K562 (cell line): Measurements from ENCODE around the gene LOC128125822.

Experiments used
- ARID3B ChIP-seq: fragments of 250-450 bp; sonication (Bioruptor Pico); IDR thresholded peaks from 2 replicates; pipeline ENCODE4 v1.4.0; 2020; ENCODE audit warnings: borderline replicate concordance
- CXXC5 ChIP-seq: fragments of 250-450 bp; sonication (Bioruptor Pico); IDR thresholded peaks from 2 replicates; pipeline ENCODE4 v1.8.0; 2022; ENCODE audit warnings: inconsistent platforms, mild to moderate bottlenecking, moderate library complexity
- E2F3 ChIP-seq: fragments of 250-450 bp; sonication (Bioruptor Pico); IDR thresholded peaks from 2 replicates; pipeline ENCODE4 v1.4.0; 2020; ENCODE audit warnings: mild to moderate bottlenecking
- ESRRB ChIP-seq: fragments of 250-450 bp; sonication (Bioruptor Pico); IDR thresholded peaks from 2 replicates; pipeline ENCODE4 v1.5.0; 2020; ENCODE audit warnings: mild to moderate bottlenecking, moderate library complexity, borderline replicate concordance
- ETV1 ChIP-seq: fragments of 450-650 bp; conservative IDR thresholded peaks from 2 replicates; pipeline ENCODE4 v1.6.1; 2016; ENCODE audit warnings: missing genetic modification characterization, control low read depth, low read depth, missing compliant biosample characterization
- HDAC6 ChIP-seq: IDR thresholded peaks from 2 replicates; pipeline ENCODE4 v1.6.1; 2012; ENCODE audit warnings: low read depth, mild to moderate bottlenecking, control low read depth, inconsistent platforms, low read length, moderate library complexity
- JUNB ChIP-seq: fragments of 450-650 bp; formaldehyde crosslinking; conservative IDR thresholded peaks from 2 replicates; pipeline ENCODE4 v1.4.0; 2020; ENCODE audit warnings: mild to moderate bottlenecking
- MLLT1 ChIP-seq, 2 experiments: fragments of 450-650 bp; IDR thresholded peaks; 2 replicates each; pipeline ENCODE4 v1.6.1; 2016
- RB1 ChIP-seq: fragments of 450-650 bp; IDR thresholded peaks from 2 replicates; pipeline ENCODE4 v1.6.1; 2017; ENCODE audit warnings: low read depth, mild to moderate bottlenecking
- SMAD4 ChIP-seq: fragments of 250-450 bp; sonication (Bioruptor Pico); conservative IDR thresholded peaks from 2 replicates; pipeline ENCODE4 v1.8.0; 2021; ENCODE audit warnings: inconsistent platforms, mild to moderate bottlenecking, moderate library complexity
- UBTF ChIP-seq, 2 experiments: IDR thresholded peaks; 2 replicates each; pipeline ENCODE4 v1.6.1; 2012; ENCODE audit warnings: improper control_type of control experiment in 2 of 2, low read depth in 2 of 2, low read length in 2 of 2, borderline replicate concordance in 1 of 2
- ZNF277 ChIP-seq: fragments of 250-450 bp; sonication (Bioruptor Pico); IDR thresholded peaks from 2 replicates; pipeline ENCODE4 v1.8.0; 2022; ENCODE audit warnings: inconsistent platforms, mild to moderate bottlenecking, moderate library complexity, borderline replicate concordance
- ZNF780A ChIP-seq: fragments of 250-450 bp; sonication (Bioruptor Pico); IDR thresholded peaks from 2 replicates; pipeline ENCODE4 v1.5.0; 2021; ENCODE audit warnings: mild to moderate bottlenecking
- TF ChIP-seq, protein P1 (sequence below): fragments of 450-650 bp; formaldehyde crosslinking; conservative IDR thresholded peaks from 2 replicates; pipeline ENCODE4 v1.4.0; 2022; ENCODE audit warnings: mild to moderate bottlenecking, missing genetic modification characterization
- TF ChIP-seq, protein P2 (sequence below): fragments of 450-650 bp; formaldehyde crosslinking; IDR thresholded peaks from 2 replicates; pipeline ENCODE4 v1.4.0; 2020; ENCODE audit warnings: mild to moderate bottlenecking, mixed read lengths
- TF ChIP-seq, protein P3 (sequence below): fragments of 250-450 bp; sonication (Bioruptor Pico); IDR thresholded peaks from 2 replicates; pipeline ENCODE4 v1.5.0; 2021

Gene LOC128125822

GRCh38 chr6:63573076-63573898 lies 1.0 kb downstream of the LOC128125822 start (continued):
- TF ChIP-seq MLLT1 (IDR thresholded peaks at IDR 0.05): peak in 1 of 2 experiments; percentile 59; a peak in 1 of 4 replicates
- TF ChIP-seq, protein P1, sequence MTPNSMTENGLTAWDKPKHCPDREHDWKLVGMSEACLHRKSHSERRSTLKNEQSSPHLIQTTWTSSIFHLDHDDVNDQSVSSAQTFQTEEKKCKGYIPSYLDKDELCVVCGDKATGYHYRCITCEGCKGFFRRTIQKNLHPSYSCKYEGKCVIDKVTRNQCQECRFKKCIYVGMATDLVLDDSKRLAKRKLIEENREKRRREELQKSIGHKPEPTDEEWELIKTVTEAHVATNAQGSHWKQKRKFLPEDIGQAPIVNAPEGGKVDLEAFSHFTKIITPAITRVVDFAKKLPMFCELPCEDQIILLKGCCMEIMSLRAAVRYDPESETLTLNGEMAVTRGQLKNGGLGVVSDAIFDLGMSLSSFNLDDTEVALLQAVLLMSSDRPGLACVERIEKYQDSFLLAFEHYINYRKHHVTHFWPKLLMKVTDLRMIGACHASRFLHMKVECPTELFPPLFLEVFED (CRISPR knock-in tag): no peak
- TF ChIP-seq ZNF277 (CRISPR knock-in tag): no peak
- TF ChIP-seq ETV1 (tag): peak; percentile 41
- TF ChIP-seq JUNB (CRISPR knock-in tag): no peak
- TF ChIP-seq, protein P2, sequence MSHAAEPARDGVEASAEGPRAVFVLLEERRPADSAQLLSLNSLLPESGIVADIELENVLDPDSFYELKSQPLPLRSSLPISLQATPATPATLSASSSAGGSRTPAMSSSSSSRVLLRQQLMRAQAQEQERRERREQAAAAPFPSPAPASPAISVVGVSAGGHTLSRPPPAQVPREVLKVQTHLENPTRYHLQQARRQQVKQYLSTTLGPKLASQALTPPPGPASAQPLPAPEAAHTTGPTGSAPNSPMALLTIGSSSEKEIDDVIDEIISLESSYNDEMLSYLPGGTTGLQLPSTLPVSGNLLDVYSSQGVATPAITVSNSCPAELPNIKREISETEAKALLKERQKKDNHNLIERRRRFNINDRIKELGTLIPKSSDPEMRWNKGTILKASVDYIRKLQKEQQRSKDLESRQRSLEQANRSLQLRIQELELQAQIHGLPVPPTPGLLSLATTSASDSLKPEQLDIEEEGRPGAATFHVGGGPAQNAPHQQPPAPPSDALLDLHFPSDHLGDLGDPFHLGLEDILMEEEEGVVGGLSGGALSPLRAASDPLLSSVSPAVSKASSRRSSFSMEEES (CRISPR knock-in tag): peak; percentile 1; the same call in 1 of the 2 replicates
- no peak for TF ChIP-seq ZNF780A (CRISPR knock-in tag)
- TF ChIP-seq HDAC6: no peak
- peak; percentile 69; the same call in 1 of the 2 replicates for TF ChIP-seq SMAD4
- no peak for TF ChIP-seq ESRRB (CRISPR knock-in tag)
- no peak; a peak in 1 of 4 replicates for TF ChIP-seq UBTF (IDR thresholded peaks at IDR 0.05; ENCODE audit: borderline replicate concordance in 1 of 2, low read depth in 2 of 2, low read length in 2 of 2)
- no peak for TF ChIP-seq ARID3B
- TF ChIP-seq CXXC5 (CRISPR knock-in tag): peak; percentile 83
- TF ChIP-seq E2F3: peak; percentile 71; the same call in 1 of the 2 replicates
- TF ChIP-seq, protein P3, sequence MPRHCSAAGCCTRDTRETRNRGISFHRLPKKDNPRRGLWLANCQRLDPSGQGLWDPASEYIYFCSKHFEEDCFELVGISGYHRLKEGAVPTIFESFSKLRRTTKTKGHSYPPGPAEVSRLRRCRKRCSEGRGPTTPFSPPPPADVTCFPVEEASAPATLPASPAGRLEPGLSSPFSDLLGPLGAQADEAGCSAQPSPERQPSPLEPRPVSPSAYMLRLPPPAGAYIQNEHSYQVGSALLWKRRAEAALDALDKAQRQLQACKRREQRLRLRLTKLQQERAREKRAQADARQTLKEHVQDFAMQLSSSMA (CRISPR knock-in tag): no peak
- TF ChIP-seq RB1: peak; percentile 33
